ENCODE data around the gene TMEM132C. TPM values are rescaled to one million over a fixed set of nuclear protein-coding genes. Genes with fewer than 3 reads are reported as not detected.

Gene TMEM132C
- total RNA-seq, 6 experiments from 2014 or later: 0.04 to 0.19 (median 0.06) TPM; not detected in 3

- Histone ChIP-seq H3K9me3 (no peaks in the 10 kb centered on the region), H3K27me3 (no peaks in the 10 kb centered on the region), H3K36me3 (no peaks in the 10 kb centered on the region), H3K27ac (no peak overlapping the region), H3K4me1 (no peaks in the 10 kb centered on the region), H3K4me3 (no peak overlapping the region)
- intact Hi-C loops (cut with DNase I): no loop called here
- ATAC-seq (no peak), DNase-seq (no peak)
- no peak for TF ChIP-seq POLR2A (IDR thresholded peaks at IDR 0.05)
- TF ChIP-seq CTCF (IDR thresholded peaks at IDR 0.05): no peak
- 41% methylated on average over 3 of the region's 5 CpGs for WGBS (ENCODE audit: insufficient coverage, low coverage, low lambda C conversion rate, missing lambda C conversion rate)
These were observed 442.7 kb downstream of the TMEM132C start for GRCh38 chr12:128709660-128710059.

- Histone ChIP-seq H3K4me3 (no peak overlapping the region), H3K27me3 (no peaks in the 10 kb centered on the region), H3K36me3 (no peaks in the 10 kb centered on the region), H3K9me3 (no peaks in the 10 kb centered on the region), H3K27ac (no peak overlapping the region), H3K4me1 (no peaks in the 10 kb centered on the region)
- ATAC-seq (no peak), DNase-seq (no peak)
- 31% methylated on average over 5 of the region's 9 CpGs for WGBS (ENCODE audit: insufficient coverage, low coverage, low lambda C conversion rate, missing lambda C conversion rate)
- intact Hi-C loops (cut with DNase I): no loop called here
- no peak for TF ChIP-seq CTCF (IDR thresholded peaks at IDR 0.05)
- TF ChIP-seq POLR2A (IDR thresholded peaks at IDR 0.05): no peak
These were observed 444.5 kb downstream of the TMEM132C start for GRCh38 chr12:128711486-128711885.

GRCh38 chr12:128712622-128713021, 445.7 kb downstream of the TMEM132C start:
- no peak for TF ChIP-seq POLR2A (IDR thresholded peaks at IDR 0.05)
- TF ChIP-seq CTCF (IDR thresholded peaks at IDR 0.05): no peak
- ATAC-seq: no peak

GRCh38 chr12:128715485-128715884, 448.5 kb downstream of the TMEM132C start:
- intact Hi-C loops (cut with DNase I): no loop called here

More at GRCh38 chr12:128712622-128713021, 445.7 kb downstream of the TMEM132C start:
- intact Hi-C loops (cut with DNase I): no loop called here
- Histone ChIP-seq H3K9me3 (no peaks in the 10 kb centered on the region), H3K4me1 (no peaks in the 10 kb centered on the region), H3K27me3 (no peaks in the 10 kb centered on the region), H3K27ac (no peak overlapping the region), H3K36me3 (no peaks in the 10 kb centered on the region), H3K4me3 (no peak overlapping the region)
- DNase-seq: no peak
- 68% methylated on average over 4 of the region's 6 CpGs for WGBS (ENCODE audit: insufficient coverage, low coverage, low lambda C conversion rate, missing lambda C conversion rate)

More at GRCh38 chr12:128715485-128715884, 448.5 kb downstream of the TMEM132C start:
- Histone ChIP-seq H3K4me1 (no peaks in the 10 kb centered on the region), H3K9me3 (no peaks in the 10 kb centered on the region), H3K36me3 (no peaks in the 10 kb centered on the region), H3K27me3 (no peaks in the 10 kb centered on the region), H3K4me3 (no peak overlapping the region), H3K27ac (no peak overlapping the region)
- 55% methylated on average over 4 of the region's 4 CpGs for WGBS (ENCODE audit: insufficient coverage, low coverage, low lambda C conversion rate, missing lambda C conversion rate)
- TF ChIP-seq POLR2A (IDR thresholded peaks at IDR 0.05) (no peak), CTCF (IDR thresholded peaks at IDR 0.05) (no peak)
- ATAC-seq (no peak), DNase-seq (no peak)

Data from right lobe of liver (tissue), 6 donors.